Activated T-helper 2 cell treated with anti-CD3 and anti-CD28 coated beads, Interferon-gamma antibody, Interleukin-2, Interleukin-4, amounts not matched to agents 10 μg/mL and 5 μg/mL and 100 μg/mL, durations not matched to agents 14 hours and 24 hours and 36 hours (primary cell): Measurements from ENCODE around the gene AP4S1. TPM values are rescaled to one million over a fixed set of nuclear protein-coding genes. Genes with fewer than 3 reads are reported as not detected.
"Not testable (repeated sequence)": the region's sequence is repeated elsewhere in the genome, so short reads cannot be mapped to it uniquely, and the experiment has no call there.

Experiments
- DNase-seq: peaks from one replicate; pipeline ENCODE4 v3.0.0; 2021; ENCODE audit warnings: low spot score
- H3K27ac Mint-ChIP-seq: one replicate; pipeline ENCODE4 v1.8.0; 2021; ENCODE audit warnings: mixed read lengths
- H3K27me3 Mint-ChIP-seq: one replicate; pipeline ENCODE4 v1.8.0; 2021; ENCODE audit warnings: low read depth, mixed read lengths
- H3K36me3 Mint-ChIP-seq: one replicate; pipeline ENCODE4 v1.8.0; 2021; ENCODE audit warnings: low read depth, mixed read lengths
- H3K4me1 Mint-ChIP-seq: one replicate; pipeline ENCODE4 v1.8.0; 2021; ENCODE audit warnings: low read depth, mixed read lengths
- H3K4me3 Mint-ChIP-seq: one replicate; pipeline ENCODE4 v1.8.0; 2021; ENCODE audit warnings: low read depth, mild to moderate bottlenecking, moderate library complexity, mixed read lengths
- H3K9me3 Mint-ChIP-seq: one replicate; pipeline ENCODE4 v1.8.0; 2021; ENCODE audit warnings: mixed read lengths
- intact Hi-C: fragments of 100-400 bp; cut with micrococcal nuclease; formaldehyde crosslinking; loops from one replicate; pipeline ENCODE4 v1.15.1; 2023
- total RNA-seq: library from RNA; stranded (reverse); gene quantifications from 2 replicates; pipeline ENCODE4 v1.2.3, GENCODE V29; 2022

AP4S1 gene
- 7.0 and 8.8 TPM in 2 replicates for total RNA-seq

GRCh38 chr14:31025367-31026076 lies at the start of gene AP4S1:
Gene AP4S1 (plus strand): TSS chr14:31025649. CDS start chr14:31066197, 40,548 bp downstream.
- Mint-ChIP-seq H3K27me3 (no peaks in the 10 kb centered on the region), H3K9me3 (no peaks in the 10 kb centered on the region), H3K4me1 (peaks cover 44% of the 10 kb centered on the region), H3K27ac (peak within 1 kb of the TSS; percentile 92), H3K36me3 (peaks cover 24% of the 10 kb centered on the region), H3K4me3 (peak within 1 kb of the TSS; percentile 93)
- peak; percentile 43 for DNase-seq
- intact Hi-C loops, result loop anchor here (1.0 to 10.0 kb wide), 8 partner anchors 43 to 1177 kb away; partner anchors contain the start of genes G2E3, HECTD1, NUBPL and RNU6-7

- DNase-seq, result no peak
- peaks cover 3% of the 10 kb centered on the region for H3K36me3 Mint-ChIP-seq
- intact Hi-C loops, result no loop called here
- no peak overlapping the region for H3K27ac Mint-ChIP-seq
- no peaks in the 10 kb centered on the region for H3K27me3 Mint-ChIP-seq
- no peaks in the 10 kb centered on the region for H3K9me3 Mint-ChIP-seq
- no peak overlapping the region for H3K4me3 Mint-ChIP-seq
- peaks cover 16% of the 10 kb centered on the region for H3K4me1 Mint-ChIP-seq
Measured at GRCh38 chr14:30977752-30978151, 47.7 kb upstream of the AP4S1 start.

- peak; percentile 12 for DNase-seq
- not testable (repeated sequence) for H3K27me3 Mint-ChIP-seq, H3K4me1 Mint-ChIP-seq, H3K36me3 Mint-ChIP-seq, H3K9me3 Mint-ChIP-seq, H3K4me3 Mint-ChIP-seq
- intact Hi-C loops, result loop anchor here (1.0 to 5.0 kb wide), 2 partner anchors 47 to 102 kb away; partner anchors contain the start of genes AP4S1 and STRN3
- H3K27ac Mint-ChIP-seq, result peak overlapping the region; percentile 60
Measured at GRCh38 chr14:30980106-30980704, 45.2 kb upstream of the AP4S1 start.

- Mint-ChIP-seq H3K27me3 (no peaks in the 10 kb centered on the region), H3K4me1 (peaks cover 1% of the 10 kb centered on the region), H3K36me3 (peaks cover 7% of the 10 kb centered on the region), H3K27ac (no peak overlapping the region), H3K4me3 (no peak overlapping the region), H3K9me3 (no peaks in the 10 kb centered on the region)
- no peak for DNase-seq
- intact Hi-C loops, result loop anchor here (1.0 to 5.0 kb wide), 2 partner anchors 46 to 101 kb away; partner anchors contain the start of genes AP4S1 and STRN3
Measured at GRCh38 chr14:30980980-30981379, 44.5 kb upstream of the AP4S1 start.

GRCh38 chr14:30982533-30982932 lies 42.9 kb upstream of the AP4S1 start:
- Mint-ChIP-seq H3K27me3 (no peaks in the 10 kb centered on the region), H3K36me3 (peaks cover 5% of the 10 kb centered on the region), H3K27ac (no peak overlapping the region), H3K9me3 (no peaks in the 10 kb centered on the region), H3K4me1 (peaks cover 1% of the 10 kb centered on the region), H3K4me3 (no peak overlapping the region)
- intact Hi-C loops, result loop anchor here (5.0 kb wide), 1 partner anchor 45 kb away; the partner anchor contains the start of genes AP4S1 and STRN3
- DNase-seq, result no peak

- intact Hi-C loops, result loop anchor here (5.0 kb wide), 1 partner anchor 43 kb away; the partner anchor contains the start of genes AP4S1 and STRN3
- Mint-ChIP-seq H3K27ac (no peak overlapping the region), H3K4me3 (no peak overlapping the region), H3K9me3 (no peaks in the 10 kb centered on the region), H3K36me3 (peaks cover 5% of the 10 kb centered on the region), H3K27me3 (no peaks in the 10 kb centered on the region), H3K4me1 (peaks cover 1% of the 10 kb centered on the region)
- DNase-seq, result no peak
Measured at GRCh38 chr14:30983858-30984257, 41.6 kb upstream of the AP4S1 start.

GRCh38 chr14:30985796-30986195 lies 39.7 kb upstream of the AP4S1 start:
- no peak overlapping the region for H3K27ac Mint-ChIP-seq
- DNase-seq, result no peak
- peaks cover 5% of the 10 kb centered on the region for H3K36me3 Mint-ChIP-seq
- intact Hi-C loops, result no loop called here
- no peak overlapping the region for H3K4me3 Mint-ChIP-seq
- H3K4me1 Mint-ChIP-seq, result no peaks in the 10 kb centered on the region
- no peaks in the 10 kb centered on the region for H3K27me3 Mint-ChIP-seq
- no peaks in the 10 kb centered on the region for H3K9me3 Mint-ChIP-seq

- H3K27ac Mint-ChIP-seq, result no peak overlapping the region
- no peak for DNase-seq
- H3K4me3 Mint-ChIP-seq, result no peak overlapping the region
- peaks cover 5% of the 10 kb centered on the region for H3K36me3 Mint-ChIP-seq
- no peaks in the 10 kb centered on the region for H3K9me3 Mint-ChIP-seq
- peaks cover 4% of the 10 kb centered on the region for H3K4me1 Mint-ChIP-seq
- intact Hi-C loops, result no loop called here
- no peaks in the 10 kb centered on the region for H3K27me3 Mint-ChIP-seq
Measured at GRCh38 chr14:30988509-30988908, 36.9 kb upstream of the AP4S1 start.

GRCh38 chr14:30990770-30991169 lies 34.7 kb upstream of the AP4S1 start:
- Mint-ChIP-seq H3K27me3 (no peaks in the 10 kb centered on the region), H3K27ac (no peak overlapping the region), H3K4me1 (peaks cover 14% of the 10 kb centered on the region), H3K36me3 (peaks cover 3% of the 10 kb centered on the region), H3K9me3 (no peaks in the 10 kb centered on the region), H3K4me3 (no peak overlapping the region)
- intact Hi-C loops, result no loop called here
- no peak for DNase-seq

- Mint-ChIP-seq H3K27me3 (no peaks in the 10 kb centered on the region), H3K9me3 (no peaks in the 10 kb centered on the region), H3K36me3 (no peaks in the 10 kb centered on the region), H3K4me1 (peaks cover 17% of the 10 kb centered on the region), H3K27ac (no peak overlapping the region), H3K4me3 (no peak overlapping the region)
- intact Hi-C loops, result no loop called here
- no peak for DNase-seq
Measured at GRCh38 chr14:30991408-30991807, 34.0 kb upstream of the AP4S1 start.

- DNase-seq, result no peak
Measured at GRCh38 chr14:30993071-30993470, 32.4 kb upstream of the AP4S1 start.

GRCh38 chr14:30994681-30995620 lies 30.5 kb upstream of the AP4S1 start:
- no peaks in the 10 kb centered on the region for H3K27me3 Mint-ChIP-seq
- H3K27ac Mint-ChIP-seq, result peak overlapping the region; percentile 3
- H3K9me3 Mint-ChIP-seq, result peaks cover 27% of the 10 kb centered on the region
- no peak for DNase-seq
- H3K36me3 Mint-ChIP-seq, result peaks cover 33% of the 10 kb centered on the region
- H3K4me1 Mint-ChIP-seq, result peaks cover 19% of the 10 kb centered on the region
- intact Hi-C loops, result no loop called here
- H3K4me3 Mint-ChIP-seq, result no peak overlapping the region

More at GRCh38 chr14:30993071-30993470, 32.4 kb upstream of the AP4S1 start:
- H3K4me1 Mint-ChIP-seq, result peaks cover 19% of the 10 kb centered on the region
- peaks cover 14% of the 10 kb centered on the region for H3K36me3 Mint-ChIP-seq
- intact Hi-C loops, result no loop called here
- H3K9me3 Mint-ChIP-seq, result peaks cover 8% of the 10 kb centered on the region
- no peak overlapping the region for H3K4me3 Mint-ChIP-seq
- no peaks in the 10 kb centered on the region for H3K27me3 Mint-ChIP-seq
- H3K27ac Mint-ChIP-seq, result no peak overlapping the region
